ENCODE results near the gene GMDS.

Gene GMDS

DNA sequence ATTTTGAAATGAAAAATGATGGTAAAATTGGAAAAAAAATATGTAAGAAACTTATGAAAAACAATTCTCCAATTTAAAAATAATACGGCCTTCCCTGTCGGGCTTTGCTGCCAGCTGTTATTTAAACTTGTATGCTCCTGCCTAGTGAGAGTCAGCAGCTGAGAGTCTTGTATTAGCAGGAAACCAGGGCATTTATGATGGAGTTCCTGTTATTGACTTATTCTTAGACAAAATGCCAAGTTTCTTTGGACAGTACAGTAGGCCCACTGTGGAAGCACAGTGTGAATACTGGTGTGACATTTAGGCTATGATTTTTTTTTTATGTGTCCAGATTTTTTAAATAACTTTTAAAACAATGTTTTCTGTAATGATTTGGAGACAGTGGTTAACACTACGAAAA lies 42.1 kb downstream of the GMDS start:
- DNase-seq = no peak

DNA sequence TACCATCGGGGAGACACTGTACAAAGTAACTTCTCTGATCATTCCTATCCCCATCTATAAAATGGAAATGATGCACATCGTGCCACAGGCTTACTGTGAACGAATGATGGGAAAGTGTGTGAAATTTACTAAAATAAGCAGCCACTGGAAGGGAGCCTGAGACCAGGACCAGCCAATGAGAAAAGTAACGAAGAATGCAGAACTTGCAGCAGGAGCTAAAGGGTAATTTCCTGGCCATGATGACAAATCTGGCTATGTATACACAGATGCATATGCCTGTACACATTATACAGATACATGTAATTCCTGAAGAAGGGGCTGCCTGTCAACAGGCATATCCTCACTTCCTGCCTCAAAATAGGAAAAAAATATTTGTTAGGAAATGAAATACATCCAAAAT lies 47.4 kb downstream of the GMDS start:
- DNase-seq = no peak

DNA sequence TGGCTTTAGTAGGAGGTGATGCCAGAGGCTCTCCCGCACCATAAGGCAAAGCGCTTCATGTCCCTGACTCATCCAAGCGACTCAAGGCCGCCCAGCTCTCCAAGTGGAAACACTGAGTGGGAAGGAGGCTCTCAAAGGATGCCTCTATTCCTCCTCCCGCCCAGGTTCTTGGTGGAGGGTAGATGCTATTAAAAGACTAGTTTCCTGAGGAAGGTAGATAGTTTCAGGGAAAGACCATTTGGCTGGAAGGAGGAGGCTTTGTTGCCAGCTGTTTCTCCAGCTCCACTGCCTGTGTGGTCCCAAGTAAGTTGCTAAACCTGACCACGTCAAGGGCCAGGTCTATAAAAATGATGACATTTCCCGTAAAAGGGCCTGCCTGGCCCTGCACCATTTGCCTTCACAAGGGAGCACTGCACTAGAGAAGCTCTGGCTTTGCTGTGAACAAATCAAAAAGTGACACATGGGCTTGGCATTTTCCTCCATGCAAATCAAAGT lies 48.2 kb downstream of the GMDS start:
- no peak for DNase-seq

DNA sequence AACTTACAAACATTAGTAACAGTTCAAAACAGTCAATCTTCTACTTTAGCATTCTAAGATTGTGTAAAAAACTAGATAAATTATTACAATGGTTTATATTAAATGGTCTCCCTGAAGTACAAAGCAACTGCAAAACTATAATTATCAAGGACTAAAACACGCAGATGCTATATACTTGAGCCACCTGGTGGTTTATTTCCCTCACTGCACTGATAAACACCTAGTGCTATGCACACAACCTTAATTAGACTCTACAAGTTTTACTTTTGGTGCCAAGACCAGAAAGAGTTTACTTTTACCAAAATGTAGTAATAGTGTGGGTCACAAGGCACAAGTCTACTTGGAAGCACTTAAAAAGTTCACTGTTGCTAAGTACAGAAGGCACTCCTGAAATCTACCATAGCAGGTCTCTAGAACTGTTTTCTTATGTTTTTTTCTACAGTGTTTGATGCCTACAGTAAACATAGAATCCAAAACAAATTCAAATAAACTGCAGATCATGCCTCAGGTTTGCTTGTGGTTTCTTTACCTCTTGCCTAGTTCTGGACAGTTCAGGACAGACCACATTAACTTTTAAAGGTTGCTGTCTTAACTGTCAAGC lies 49.2 kb downstream of the GMDS start:
- DNase-seq = no peak

DNA sequence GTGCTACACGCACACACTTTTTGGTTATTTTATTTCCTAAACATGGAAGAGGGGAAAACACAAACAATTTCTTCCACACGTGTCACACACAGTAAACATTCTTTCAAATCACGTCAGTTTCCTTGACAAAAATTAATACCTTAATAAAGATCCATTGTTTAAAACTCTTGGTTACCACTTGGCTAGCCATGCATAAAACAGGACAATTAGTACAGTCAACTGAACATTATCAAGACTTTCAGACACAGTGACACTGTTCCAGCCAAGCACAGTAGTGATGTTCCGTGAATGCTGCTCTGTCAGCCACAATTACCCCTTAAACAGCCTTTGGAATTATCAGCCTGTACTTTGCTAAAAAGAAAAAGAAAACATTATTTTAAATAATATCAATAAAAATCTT lies 50.8 kb downstream of the GMDS start:
- DNase-seq = no peak

DNA sequence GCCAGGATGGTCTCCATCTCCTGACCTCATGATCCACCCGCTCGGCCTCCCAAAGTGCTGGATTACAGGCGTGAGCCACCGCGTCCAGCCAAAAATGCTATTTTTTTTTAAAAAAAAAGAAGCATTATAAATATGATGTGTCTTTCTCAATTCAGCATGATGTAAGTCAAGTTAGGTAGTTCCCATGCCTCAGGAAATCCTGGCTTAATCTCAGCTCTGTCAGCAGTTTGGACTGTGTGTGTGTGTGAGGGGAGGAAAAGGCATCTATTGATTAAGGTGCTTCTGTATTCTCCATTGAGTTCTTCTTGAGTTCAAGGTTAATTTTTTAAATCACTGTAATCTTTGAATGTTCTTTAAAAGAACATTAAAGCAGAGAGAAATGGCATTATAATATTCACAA lies 51.5 kb downstream of the GMDS start:
- no peak for DNase-seq

DNA sequence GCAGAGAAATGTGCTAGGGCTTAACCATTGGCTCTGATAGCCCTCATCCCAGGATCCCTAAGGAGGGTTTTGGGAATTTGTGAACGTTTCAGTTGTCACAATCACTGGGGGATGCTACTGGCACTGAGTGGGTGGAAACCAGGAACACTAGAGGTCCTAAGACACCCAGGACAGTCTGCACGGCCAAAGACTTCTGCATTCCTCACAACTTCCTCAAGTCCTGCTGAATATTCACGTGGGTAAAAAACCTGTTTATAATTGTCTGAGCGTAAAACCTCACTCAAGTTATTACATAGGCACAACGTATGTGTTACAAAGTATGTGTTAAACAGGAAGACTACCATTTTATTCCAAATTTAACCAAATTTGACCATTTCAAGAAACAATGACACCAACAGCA lies 52.4 kb downstream of the GMDS start:
- no peak for DNase-seq

DNA sequence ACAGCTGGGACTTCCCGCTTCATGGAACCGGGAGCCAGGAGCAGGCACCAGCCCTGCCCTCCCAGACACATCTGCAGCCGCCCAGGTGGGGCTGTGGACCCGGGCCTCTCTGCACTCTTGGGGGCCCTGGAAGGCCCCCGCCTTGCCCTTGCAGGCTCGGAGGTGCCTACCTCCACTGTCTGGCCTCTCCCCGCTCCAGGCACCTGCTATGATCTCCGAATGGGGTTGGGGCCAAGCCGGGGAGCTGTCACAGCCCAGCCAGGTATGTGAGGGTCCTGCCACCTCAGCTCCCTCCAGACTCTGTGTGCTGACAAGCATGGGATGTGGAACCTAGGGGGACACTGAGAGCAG lies 54.0 kb downstream of the GMDS start:
- no peak for DNase-seq

DNA sequence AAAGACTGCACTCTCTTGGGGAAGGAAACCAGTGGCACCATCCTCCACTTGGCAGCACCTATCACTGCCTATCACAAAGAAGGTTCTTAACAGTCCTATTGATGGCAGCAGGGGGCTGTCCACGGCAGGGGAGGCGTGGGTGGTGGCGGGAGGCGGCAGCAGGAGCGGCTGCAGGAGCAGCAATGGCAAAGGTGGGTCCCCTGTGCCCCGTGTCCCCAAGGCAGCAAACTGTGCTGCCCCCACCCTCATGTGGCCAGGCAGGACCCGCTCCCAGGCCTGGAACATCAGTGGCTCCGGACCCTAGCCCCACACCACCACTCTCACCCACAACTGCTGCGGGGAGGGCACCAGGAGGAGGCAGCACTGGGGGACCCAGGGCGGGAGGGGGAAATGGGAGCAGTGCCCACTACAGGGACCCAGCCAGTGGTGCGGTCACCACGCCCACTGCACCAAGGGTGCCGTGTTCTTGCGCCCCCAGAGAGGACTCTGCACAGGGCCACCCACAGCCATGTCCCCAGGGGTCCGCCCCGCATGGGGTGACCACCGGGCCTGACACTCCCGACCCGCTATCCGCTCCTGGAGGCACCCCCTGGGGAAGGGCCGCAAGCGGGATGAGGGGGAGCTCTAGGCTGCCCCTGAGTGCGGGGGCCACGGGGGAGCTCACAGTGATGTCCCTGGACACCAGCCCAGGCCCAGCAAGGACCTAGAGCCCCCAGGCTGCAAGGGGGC lies 54.6 kb downstream of the GMDS start:
- DNase-seq = no peak

DNA sequence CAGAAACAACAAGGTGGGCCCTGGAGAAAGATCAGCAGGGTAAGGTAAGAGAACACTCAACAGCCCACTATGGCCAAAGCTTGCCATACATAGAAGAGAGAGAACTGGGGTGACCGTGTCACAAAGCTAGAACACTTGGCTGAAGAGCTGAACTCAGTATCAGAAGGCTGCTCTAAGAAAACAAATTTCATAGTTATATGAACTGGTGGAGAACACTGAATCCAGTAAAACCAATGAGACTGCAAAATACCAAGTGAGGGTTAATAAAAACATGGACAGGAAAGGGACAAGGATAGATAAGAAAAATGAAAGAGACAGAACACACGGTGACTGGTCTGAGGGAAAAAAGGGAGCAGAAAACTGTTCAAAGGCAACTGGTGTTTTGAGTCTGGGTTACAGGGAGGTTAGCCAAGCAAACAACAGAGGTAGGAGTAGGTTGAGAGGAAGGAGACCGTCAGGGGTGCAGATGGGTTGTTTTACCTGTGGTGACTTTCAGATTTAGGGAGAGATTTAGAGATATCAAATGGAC lies 56.5 kb downstream of the GMDS start:
- DNase-seq = no peak

DNA sequence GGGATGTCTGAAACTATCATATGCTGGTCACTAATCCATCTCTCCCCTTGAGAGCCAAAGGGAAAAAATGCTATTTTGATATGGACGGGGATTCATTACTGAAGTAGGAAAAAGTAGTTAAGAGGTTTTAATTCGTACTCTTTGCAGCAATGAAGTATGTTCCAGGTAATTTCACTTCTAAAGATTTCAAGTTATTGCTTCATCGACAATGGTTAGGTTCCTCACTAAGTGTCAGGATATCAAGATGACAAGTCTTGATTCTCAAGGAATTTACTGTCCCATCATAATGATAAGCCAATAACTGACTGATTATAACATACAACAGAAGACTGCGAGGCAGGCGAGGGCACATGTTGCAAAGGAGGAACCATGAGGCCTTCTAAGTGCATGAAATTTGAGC lies 57.0 kb downstream of the GMDS start:
- DNase-seq = no peak

DNA sequence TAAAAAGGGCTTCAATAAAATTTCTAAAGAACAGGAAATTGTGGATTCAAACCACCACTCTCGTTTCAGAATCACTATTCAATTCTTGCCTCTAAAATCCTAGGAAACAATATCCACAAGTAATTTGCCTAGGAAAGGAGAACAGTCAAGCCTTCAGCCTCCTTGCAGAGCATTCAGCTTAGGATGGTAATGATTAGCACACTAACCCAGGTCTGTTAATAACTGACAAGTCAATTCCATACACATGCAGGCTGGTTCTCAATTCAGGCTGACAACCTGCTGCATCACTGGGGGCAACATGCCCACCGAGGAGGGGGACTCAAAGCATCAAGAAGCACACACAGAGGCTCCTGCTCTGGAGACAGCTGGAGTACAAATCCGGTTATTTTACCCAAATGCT lies 57.6 kb downstream of the GMDS start:
- no peak for DNase-seq

DNA sequence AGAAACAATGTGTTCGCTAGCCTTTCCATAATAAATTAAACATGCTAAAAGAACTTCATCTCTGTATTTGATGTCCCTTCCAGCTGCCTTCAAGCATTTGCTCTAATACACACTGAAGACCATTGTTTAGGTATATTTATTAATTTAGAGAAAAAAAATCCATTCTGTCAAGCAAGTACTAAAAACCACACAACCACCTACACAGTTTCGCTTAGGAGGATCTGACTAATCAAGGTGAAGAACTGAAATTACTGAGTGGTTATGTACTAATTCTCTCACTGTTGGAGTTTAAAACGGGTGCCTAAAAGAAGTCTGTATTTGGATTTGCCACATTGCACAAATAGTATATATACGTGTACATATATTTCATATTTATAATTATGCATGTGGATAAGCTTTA lies 58.9 kb downstream of the GMDS start:
- DNase-seq = no peak

DNA sequence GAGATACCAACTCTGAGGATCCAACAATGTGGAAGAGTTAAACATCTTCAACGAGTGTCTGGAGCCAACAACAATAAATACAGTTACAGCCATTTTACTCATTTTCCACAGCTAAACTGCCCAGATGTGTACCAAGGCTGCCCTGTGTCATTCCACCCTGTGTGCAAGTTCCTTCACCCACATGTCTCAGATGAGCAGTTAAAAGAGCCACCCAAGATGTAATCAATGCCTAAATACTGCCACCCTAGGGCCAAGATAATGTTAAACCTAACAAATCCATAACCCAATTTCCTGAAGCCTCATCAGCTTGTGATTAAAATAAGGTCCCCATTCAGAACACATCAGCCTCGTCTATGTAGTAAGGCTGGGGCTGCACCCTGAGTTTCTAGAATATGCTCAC lies 59.9 kb downstream of the GMDS start:
- DNase-seq = no peak

DNA sequence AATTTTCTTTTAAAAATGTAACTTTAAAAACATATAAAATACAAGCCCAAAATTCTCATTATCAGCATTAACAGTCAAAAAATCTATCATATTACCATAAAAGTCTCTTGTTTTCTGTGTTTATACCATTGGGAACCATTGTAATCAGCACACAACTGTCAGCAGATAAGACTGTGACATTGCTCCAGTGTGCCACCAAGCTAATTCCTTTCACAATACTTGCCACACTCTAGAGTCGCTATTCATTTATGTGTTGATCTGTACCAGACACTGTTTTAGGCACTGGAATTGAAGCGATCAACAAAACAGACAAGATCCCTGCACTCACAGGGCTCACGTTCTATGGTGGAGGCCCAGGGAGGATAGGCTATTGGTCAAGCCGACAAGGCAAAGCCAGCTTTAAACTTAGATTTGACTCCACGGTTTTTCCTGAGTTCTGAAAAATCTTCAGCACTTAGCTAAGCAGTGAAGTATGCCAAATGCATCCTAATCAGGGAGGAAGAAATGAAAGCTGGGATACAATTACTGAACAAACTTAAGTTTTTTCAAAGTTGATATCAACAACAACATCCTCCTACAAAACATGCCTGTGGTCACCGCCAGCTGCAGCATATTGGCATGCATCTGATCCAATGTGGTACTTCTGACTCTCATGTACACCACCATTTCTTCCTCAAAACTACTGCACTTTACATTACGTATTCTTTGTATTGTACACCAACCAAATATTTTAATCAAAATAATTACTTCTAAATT lies 60.5 kb downstream of the GMDS start:
- DNase-seq = no peak

DNA sequence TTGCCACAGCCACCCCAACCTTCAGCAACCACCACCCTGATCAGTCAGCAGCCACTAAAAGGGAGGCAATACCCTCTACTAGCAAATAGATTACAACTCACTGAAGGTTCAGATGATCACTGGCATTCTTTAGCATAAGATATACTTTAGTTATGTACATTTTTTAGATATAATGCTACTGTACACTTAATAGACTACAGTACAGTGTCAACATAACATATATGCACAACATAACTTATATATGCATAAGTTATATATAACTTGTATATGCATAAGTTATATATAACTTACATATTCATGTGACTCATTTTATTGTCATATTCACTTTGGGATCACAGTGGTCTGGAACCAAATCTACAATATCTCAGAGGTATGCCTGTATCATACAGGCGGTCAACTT lies 61.7 kb downstream of the GMDS start:
- no peak for DNase-seq

DNA sequence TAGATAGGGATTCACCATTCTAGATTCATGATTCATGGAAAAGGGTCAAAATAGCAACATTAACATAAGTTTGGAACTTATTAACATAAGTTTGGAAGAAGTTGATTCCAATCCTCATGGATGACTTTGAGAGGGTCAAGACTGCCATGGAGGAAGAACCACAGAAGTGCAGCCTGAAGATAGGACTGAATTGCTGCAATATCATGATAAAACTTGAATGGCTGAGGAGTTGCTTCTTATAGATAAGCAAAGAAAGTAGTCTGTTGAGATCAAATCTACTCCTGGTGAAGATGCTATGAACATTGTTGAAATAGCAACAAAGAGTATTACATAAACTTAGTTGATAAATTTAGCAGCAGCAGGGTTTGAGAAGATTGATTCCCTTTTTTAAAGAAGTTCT lies 62.2 kb downstream of the GMDS start:
- no peak for DNase-seq

DNA sequence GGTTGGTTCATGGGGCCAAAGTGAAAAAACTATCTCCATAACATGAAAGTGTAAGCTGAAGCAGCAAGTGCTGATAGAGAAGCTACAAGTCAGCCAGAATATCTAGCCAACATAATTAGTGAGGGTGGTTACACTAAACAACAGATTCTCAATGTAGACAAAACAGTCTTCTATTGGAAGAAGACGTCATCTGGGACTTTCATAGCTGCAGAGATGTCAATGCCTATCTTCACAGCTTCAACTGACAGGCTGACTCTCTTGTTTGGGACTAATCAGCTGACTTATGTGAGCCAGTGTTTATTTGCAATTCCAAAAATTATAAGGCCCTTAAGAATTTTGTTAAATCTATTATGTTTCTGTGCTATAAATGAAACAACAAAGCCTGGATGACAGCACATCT lies 63.2 kb downstream of the GMDS start:
- no peak for DNase-seq

DNA sequence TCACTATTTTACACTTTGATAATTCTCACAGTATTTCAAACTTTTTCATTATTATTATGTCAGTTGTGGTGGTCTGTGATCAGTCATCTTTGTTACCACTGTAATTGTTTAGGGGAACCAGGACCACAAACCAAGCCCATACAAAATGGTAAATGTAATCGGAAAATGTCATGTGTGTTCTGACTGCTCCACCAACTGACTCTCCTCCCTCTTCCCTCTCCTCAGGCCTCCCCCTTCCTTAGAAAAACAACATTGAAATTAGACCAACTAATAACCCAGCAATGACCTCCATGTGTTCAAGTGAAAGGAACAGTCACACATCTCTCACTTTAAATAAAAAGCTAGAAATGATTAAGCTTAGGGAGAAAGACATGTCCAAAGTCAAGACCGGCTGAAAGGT lies 63.8 kb downstream of the GMDS start:
- no peak for DNase-seq

DNA sequence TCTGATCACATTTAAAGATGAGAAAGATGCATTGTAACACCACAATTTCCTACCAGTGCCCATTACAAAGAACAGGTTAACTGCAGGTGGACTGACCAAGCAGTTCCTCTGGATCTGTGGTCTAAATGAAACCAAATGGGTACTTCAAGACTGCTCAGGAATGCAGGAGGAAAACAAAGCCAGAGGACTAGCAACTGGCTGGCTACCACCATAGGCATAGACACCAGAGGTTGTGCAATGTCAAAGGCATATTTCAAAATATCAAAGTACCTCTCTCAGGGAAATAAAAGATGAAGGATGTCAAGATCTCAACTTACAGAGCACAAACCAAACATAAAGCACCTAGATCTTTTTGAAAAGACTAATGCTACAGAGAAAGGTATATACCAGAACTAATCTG lies 65.5 kb downstream of the GMDS start:
- DNase-seq = no peak

DNA sequence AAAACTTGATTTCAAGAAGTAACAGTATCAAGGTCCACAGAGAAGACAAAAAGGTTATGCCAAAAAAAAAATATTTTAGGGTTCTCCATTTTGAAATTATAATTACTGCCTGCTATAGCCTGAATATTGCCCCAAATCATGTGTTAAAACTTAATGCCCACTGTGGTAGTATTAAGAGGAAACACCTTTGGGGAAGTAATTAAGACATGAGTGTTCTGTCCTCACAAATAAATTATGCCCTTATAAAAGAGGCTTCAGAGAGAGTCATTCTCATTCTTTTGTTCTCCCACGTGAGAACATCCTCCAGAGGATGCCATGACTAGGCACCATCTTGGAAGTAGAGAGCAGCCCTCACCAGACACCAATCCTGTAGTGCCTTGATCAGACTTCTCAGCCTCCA lies 66.2 kb downstream of the GMDS start:
- DNase-seq = no peak

DNA sequence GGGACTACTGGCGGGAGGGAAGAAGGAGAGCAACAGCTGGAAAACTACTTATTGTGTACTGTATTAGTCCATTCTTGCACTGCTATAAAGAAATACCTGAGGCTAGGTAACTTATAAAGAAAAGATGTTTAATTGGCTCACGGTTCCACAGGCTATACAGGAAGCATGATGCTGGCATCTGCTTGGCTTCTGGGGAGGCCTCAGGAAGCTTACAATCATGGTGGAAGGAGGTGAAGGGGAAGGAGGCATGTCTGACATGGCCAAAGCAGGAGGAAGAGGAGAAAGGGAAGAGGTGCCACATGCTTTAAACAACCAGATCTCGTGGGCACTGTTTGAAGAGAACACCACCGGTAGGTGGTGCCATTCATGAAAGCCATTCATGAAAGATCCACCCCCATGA lies 67.3 kb downstream of the GMDS start:
- DNase-seq = no peak

DNA sequence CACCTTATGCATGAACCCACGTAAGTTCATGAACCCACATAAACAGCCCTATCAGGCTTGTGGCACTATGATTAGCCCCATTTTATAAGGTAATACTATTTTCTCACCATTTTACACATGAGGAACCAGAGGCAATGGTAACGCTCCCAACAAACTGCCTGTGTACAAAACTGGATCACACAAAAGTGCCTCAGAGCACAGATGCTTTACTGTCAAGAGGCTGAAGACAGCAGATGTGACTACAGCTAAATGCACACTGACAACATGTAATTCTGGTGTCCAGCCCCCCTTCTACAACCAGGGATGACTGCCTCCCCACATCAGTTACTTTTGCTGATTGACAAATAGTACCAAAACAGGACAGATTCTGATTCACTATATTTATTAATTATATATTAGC lies 69.6 kb downstream of the GMDS start:
- DNase-seq = no peak

All from SIG-M5 (cell line).